Head of caudate nucleus (tissue), 42 donors: ENCODE results near the gene OR2T11.
"Not testable (repeated sequence)": the region's sequence is repeated elsewhere in the genome, so short reads cannot be mapped to it uniquely, and the experiment has no call there.

ENCODE experiments used
- DNase-seq, 42 donors: peaks; one replicate each; pipeline versions ENCODE4 v3.0.0 to v3.0.0-alpha.2; 2020 to 2021; ENCODE audit warnings: mixed read lengths in 7 of 42
- intact Hi-C: fragments of 100-400 bp; cut with DNase I; formaldehyde crosslinking; loops from one replicate; pipeline ENCODE4 v1.15.0; 2022

OR2T11 gene

GRCh38 chr1:248634991-248635390, at the start of gene OR2T11:
TSS of gene OR2T11 (minus strand) at chr1:248635091. CDS start at chr1:248627128, 7,963 bp downstream.
- DNase-seq, intact Hi-C loops: not testable (repeated sequence)

GRCh38 chr1:248681651-248682050, 46.8 kb upstream of the OR2T11 start:
- no peak for DNase-seq
- intact Hi-C loops: no loop called here

GRCh38 chr1:248670003-248670402, 35.1 kb upstream of the OR2T11 start:
- no peak for DNase-seq
- intact Hi-C loops: loop anchor here (5.0 kb wide), 1 partner anchor 42 kb away; no protein-coding TSS in a partner anchor

GRCh38 chr1:248663453-248664328, 28.8 kb upstream of the OR2T11 start:
- DNase-seq, intact Hi-C loops: not testable (repeated sequence)

GRCh38 chr1:248656797-248657196, 21.9 kb upstream of the OR2T11 start:
- intact Hi-C loops, DNase-seq: not testable (repeated sequence)

- intact Hi-C loops, DNase-seq: not testable (repeated sequence)
Observed at GRCh38 chr1:248655354-248655753, 20.5 kb upstream of the OR2T11 start, which contains the start of gene OR2T27. TSS of gene OR2T27 (minus strand) at chr1:248655528. CDS start at chr1:248650884, 4,644 bp downstream.

- DNase-seq, intact Hi-C loops: not testable (repeated sequence)
Observed at GRCh38 chr1:248648770-248649536, 14.1 kb upstream of the OR2T11 start.

GRCh38 chr1:248645178-248645577, 10.3 kb upstream of the OR2T11 start, which contains the start of gene OR2T35:
TSS of gene OR2T35 (minus strand) at chr1:248645278. CDS start at chr1:248639258, 6,020 bp downstream.
- intact Hi-C loops, DNase-seq: not testable (repeated sequence)

GRCh38 chr1:248642971-248643651, 8.2 kb upstream of the OR2T11 start:
- intact Hi-C loops, DNase-seq: not testable (repeated sequence)

- intact Hi-C loops, DNase-seq: not testable (repeated sequence)
Observed at GRCh38 chr1:248641583-248641982, 6.7 kb upstream of the OR2T11 start.

GRCh38 chr1:248640906-248641305, 6.0 kb upstream of the OR2T11 start:
- DNase-seq, intact Hi-C loops: not testable (repeated sequence)

GRCh38 chr1:248639652-248640051, 4.8 kb upstream of the OR2T11 start:
- intact Hi-C loops, DNase-seq: not testable (repeated sequence)

GRCh38 chr1:248636612-248637011, 1.7 kb upstream of the OR2T11 start:
- intact Hi-C loops, DNase-seq: not testable (repeated sequence)

- no peak for DNase-seq
- intact Hi-C loops: no loop called here
Observed at GRCh38 chr1:248631354-248632008, 3.4 kb downstream of the OR2T11 start.

- intact Hi-C loops: no loop called here
- DNase-seq: peak in 3 of 42 donors; percentile 13 to 58 (median 20)
Observed at GRCh38 chr1:248630551-248630950, 4.3 kb downstream of the OR2T11 start.

GRCh38 chr1:248627971-248628844, 6.7 kb downstream of the OR2T11 start:
- intact Hi-C loops: no loop called here
- no peak for DNase-seq

GRCh38 chr1:248625971-248626370, 8.9 kb downstream of the OR2T11 start:
- peak in 5 of 42 donors; percentile 14 to 50 (median 36) for DNase-seq
- intact Hi-C loops: no loop called here
